ENCODE results near the gene CACNB2.

GRCh38 chr10:18341055-18341454, 200.8 kb downstream of the CACNB2 start:
- TF ChIP-seq EZH2phosphoT487 (IDR thresholded peaks at IDR 0.05; ENCODE audit: low read depth) (no peak), CTCF (IDR thresholded peaks at IDR 0.05; ENCODE audit: low read depth, low read length) (no peak)
